Ecto neural progenitor cell (in vitro differentiated cells): ENCODE measurements around the gene IGFALS.
A peak's percentile ranks its signal among the peaks of the same experiment; 100 is the strongest.
"Not testable (repeated sequence)": the region's sequence is repeated elsewhere in the genome, so short reads cannot be mapped to it uniquely, and the experiment has no call there.

Experiments used
- DNase-seq: peaks from one replicate; pipeline ENCODE4 v3.0.0-alpha.2; 2018; ENCODE audit warnings: low spot score

The IGFALS gene

GRCh38 chr16:1818204-1818872 lies 24.8 kb upstream of the IGFALS start:
- no peak for DNase-seq

GRCh38 chr16:1817716-1818115 lies 24.2 kb upstream of the IGFALS start:
- DNase-seq, result no peak

GRCh38 chr16:1817276-1817589 lies 23.7 kb upstream of the IGFALS start:
- no peak for DNase-seq

GRCh38 chr16:1816396-1817275 lies 23.1 kb upstream of the IGFALS start:
- DNase-seq, result no peak

GRCh38 chr16:1815461-1815860 lies 22.0 kb upstream of the IGFALS start:
- no peak for DNase-seq

- DNase-seq, result peak; percentile 66
Measured at GRCh38 chr16:1812732-1813163, 19.2 kb upstream of the IGFALS start.

GRCh38 chr16:1810536-1810935 lies 17.0 kb upstream of the IGFALS start:
- no peak for DNase-seq

- no peak for DNase-seq
Measured at GRCh38 chr16:1810106-1810505, 16.6 kb upstream of the IGFALS start.

- DNase-seq, result peak; percentile 61
Measured at GRCh38 chr16:1809281-1809801, 15.8 kb upstream of the IGFALS start.

- DNase-seq, result peak; percentile 35
Measured at GRCh38 chr16:1808691-1809090, 15.2 kb upstream of the IGFALS start.

GRCh38 chr16:1807626-1808025 lies 14.1 kb upstream of the IGFALS start:
- no peak for DNase-seq

GRCh38 chr16:1800701-1801100 lies 7.2 kb upstream of the IGFALS start:
- DNase-seq, result no peak

GRCh38 chr16:1799263-1799662 lies 5.8 kb upstream of the IGFALS start:
- not testable (repeated sequence) for DNase-seq

- peak; percentile 32 for DNase-seq
Measured at GRCh38 chr16:1794908-1795666, 1.6 kb upstream of the IGFALS start.

- DNase-seq, result peak; percentile 48
Measured at GRCh38 chr16:1794221-1794871, 841 bp upstream of the IGFALS start.

GRCh38 chr16:1792836-1793577 lies 498 bp downstream of the IGFALS start:
- no peak for DNase-seq

- DNase-seq, result no peak
Measured at GRCh38 chr16:1791943-1792812, 1.3 kb downstream of the IGFALS start.

GRCh38 chr16:1791256-1791942 lies 2.1 kb downstream of the IGFALS start:
- DNase-seq, result no peak

GRCh38 chr16:1790611-1791255 lies 2.8 kb downstream of the IGFALS start:
- DNase-seq, result no peak
